ENCODE data around the gene DNER. TPM values are rescaled to one million over a fixed set of nuclear protein-coding genes. Genes with fewer than 3 reads are reported as not detected.

Gene DNER
- polyA plus RNA-seq, 1 of the 3 experiments (the other 2 are of a cell fraction), result 1.4 TPM

- TF ChIP-seq MEF2A (IDR thresholded peaks at IDR 0.05; ENCODE audit: borderline replicate concordance, low read depth) (no peak), FOXJ3 (CRISPR knock-in tag; IDR thresholded peaks at IDR 0.05) (no peak), EZH2phosphoT487 (IDR thresholded peaks at IDR 0.05; ENCODE audit: borderline replicate concordance, low read depth) (no peak), SMC3 (IDR thresholded peaks at IDR 0.05; ENCODE audit: low read depth, low read length) (no peak), RCOR1 (IDR thresholded peaks at IDR 0.05; ENCODE audit: low read length) (no peak), GATA2 (CRISPR knock-in tag; IDR thresholded peaks at IDR 0.05) (no peak), ZBTB33 (IDR thresholded peaks at IDR 0.05; ENCODE audit: borderline replicate concordance, low read depth) (no peak), MXI1 (IDR thresholded peaks at IDR 0.05; ENCODE audit: low read depth, low read length) (no peak), RFX5 (IDR thresholded peaks at IDR 0.05; ENCODE audit: low read length) (no peak)
These were observed 238.6 kb downstream of the DNER start (continued) for GRCh38 chr2:229475778-229476177.

GRCh38 chr2:229474125-229474524 lies 240.2 kb downstream of the DNER start:
- Histone ChIP-seq H3K36me3 (replicated peaks in 1 of 2; ENCODE audit: control insufficient read depth in 1 of 2, insufficient read depth in 2 of 2, low read length in 1 of 2) (no peaks in the 10 kb centered on the region), H3F3A (replicated peaks; ENCODE audit: insufficient read depth) (no peaks in the 10 kb centered on the region), H3K9me3 (no peaks in the 10 kb centered on the region), H3K9me2 (no peaks in the 10 kb centered on the region), H2AFZ (ENCODE audit: low read depth) (no peak overlapping the region), H3K4me2 (no peak overlapping the region), H3K4me1 (ENCODE audit: control insufficient read depth in 1 of 2, insufficient read depth in 2 of 2, low read depth in 1 of 2, low read length in 1 of 2) (peaks cover 0 to 5% of the 10 kb centered on the region in 2 experiments; a peak in 2 of 4 replicates), H3K27ac (ENCODE audit: low read depth in 2 of 2, low read length in 1 of 2) (no peak overlapping the region), H3K79me2 (ENCODE audit: insufficient read depth) (no peaks in the 10 kb centered on the region), H4K20me1 (ENCODE audit: insufficient read depth) (no peaks in the 10 kb centered on the region), H3K4me3 (ENCODE audit: low read depth in 2 of 2, low read length in 1 of 2) (no peak overlapping the region), H3K9ac (no peak overlapping the region), H3K27me3 (ENCODE audit: insufficient read depth) (no peaks in the 10 kb centered on the region)
- CTCF ChIA-PET, result no interaction called here
- POLR2A ChIA-PET, result no interaction called here
- TF ChIP-seq NRF1 (IDR thresholded peaks at IDR 0.05; ENCODE audit: low read depth, low read length), result no peak
- no peak for TF ChIP-seq RAD21 (IDR thresholded peaks at IDR 0.05; ENCODE audit: low read length)
- TF ChIP-seq FOXJ3 (CRISPR knock-in tag; IDR thresholded peaks at IDR 0.05), result no peak
- TF ChIP-seq USF1 (IDR thresholded peaks at IDR 0.05; ENCODE audit: borderline replicate concordance, low read depth), result no peak
- TF ChIP-seq JUND (IDR thresholded peaks at IDR 0.05), result no peak
- no peak for TF ChIP-seq REST (IDR thresholded peaks at IDR 0.05; ENCODE audit: low read depth, low read length)
- no peak for TF ChIP-seq GABPA (IDR thresholded peaks at IDR 0.05; ENCODE audit: low read depth)
- no peak for TF ChIP-seq TAF1 (IDR thresholded peaks at IDR 0.05; ENCODE audit: borderline replicate concordance, low read depth, low read length)
- DNase-seq, result no peak
- 78% methylated on average over 3 of the region's 4 CpGs for WGBS (ENCODE audit: low lambda C conversion rate)
